Activated T-cell treated with anti-CD3 and anti-CD28 coated beads for 24 hours (primary cell): ENCODE results near the gene PDIK1L.

ENCODE experiments used
- DNase-seq: peaks from one replicate; pipeline ENCODE4 v3.0.0-alpha.2; 2020; ENCODE audit warnings: low read depth

The PDIK1L gene

DNA sequence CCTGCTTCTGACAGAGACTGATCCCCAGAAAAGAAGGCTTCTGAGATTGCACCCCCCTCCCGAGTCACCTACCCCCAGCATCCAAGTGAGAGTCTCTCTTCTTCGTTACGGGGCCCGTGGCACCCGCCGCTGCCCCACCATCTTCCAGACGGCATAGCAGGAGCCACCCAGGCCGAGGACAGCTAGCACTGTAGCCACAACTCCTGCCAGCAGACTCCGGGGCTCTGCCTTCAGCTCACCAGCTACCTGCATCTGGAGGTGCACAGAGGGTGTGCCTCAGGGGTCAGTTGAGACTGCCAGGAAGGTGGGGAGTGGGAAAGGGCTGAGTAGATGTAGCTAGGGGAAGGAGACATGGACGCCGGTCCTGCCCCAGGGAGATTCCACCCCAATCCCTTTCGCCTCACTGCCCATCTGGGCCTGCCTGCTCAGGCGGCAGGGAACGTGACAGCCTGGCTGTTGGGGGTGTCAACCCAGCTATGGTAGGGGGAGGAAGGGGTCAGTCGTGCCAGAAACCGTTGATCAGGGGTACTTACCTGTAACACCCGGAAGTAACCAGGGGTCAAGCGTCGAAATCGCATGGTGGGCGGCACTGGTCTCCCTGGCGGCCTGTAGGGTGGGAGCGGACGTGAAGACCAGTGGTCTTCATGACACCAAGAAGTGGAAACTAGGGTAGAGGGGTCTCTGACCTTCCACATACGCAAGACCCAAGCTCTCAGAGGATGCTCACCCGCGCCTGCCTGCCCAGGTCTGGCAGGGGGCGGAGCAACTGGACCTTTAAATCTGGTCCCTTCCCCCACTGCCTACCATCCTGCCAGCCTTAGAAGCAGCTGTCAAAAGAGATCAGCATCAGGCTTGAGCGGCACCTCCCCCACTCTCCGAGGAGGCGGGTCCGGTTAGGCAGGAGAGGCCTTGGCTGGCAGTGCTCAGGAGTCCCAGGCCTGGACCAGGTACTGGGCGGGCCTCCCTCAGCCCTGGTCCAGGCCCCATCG, 59.8 kb downstream of the PDIK1L start, which contains the start of gene ZNF593OS:
ZNF593OS (minus strand) TSS at position 749 of the 989 bp plus-strand sequence; CDS start at position 578, 171 bp downstream.
- DNase-seq, result no peak
